Neural cell (in vitro differentiated cells): ENCODE results near the gene SMCO4.

Source experiments
- EZH2 ChIP-seq: fragments of 200-600, 300-800 bp; shearing (Covaris generic), sonication (generic); IDR thresholded peaks from 2 replicates; pipeline ENCODE4 v1.6.1; 2014; ENCODE audit warnings: antibody characterized with exemption, low read length, borderline replicate concordance, mild to moderate bottlenecking; ENCODE audit not compliant: insufficient read depth, poor library complexity, severe bottlenecking
- RAD21 ChIP-seq: fragments of 450-650 bp; conservative IDR thresholded peaks from 2 replicates; pipeline ENCODE4 v1.6.1; 2014; ENCODE audit warnings: antibody characterized with exemption, mild to moderate bottlenecking, moderate library complexity
- TF ChIP-seq, protein P1 (sequence below): fragments of 450-650 bp; IDR thresholded peaks from 2 replicates; pipeline ENCODE4 v1.5.1; 2014; ENCODE audit warnings: antibody characterized with exemption, mild to moderate bottlenecking, moderate library complexity; ENCODE audit not compliant: poor library complexity, severe bottlenecking

DNA sequence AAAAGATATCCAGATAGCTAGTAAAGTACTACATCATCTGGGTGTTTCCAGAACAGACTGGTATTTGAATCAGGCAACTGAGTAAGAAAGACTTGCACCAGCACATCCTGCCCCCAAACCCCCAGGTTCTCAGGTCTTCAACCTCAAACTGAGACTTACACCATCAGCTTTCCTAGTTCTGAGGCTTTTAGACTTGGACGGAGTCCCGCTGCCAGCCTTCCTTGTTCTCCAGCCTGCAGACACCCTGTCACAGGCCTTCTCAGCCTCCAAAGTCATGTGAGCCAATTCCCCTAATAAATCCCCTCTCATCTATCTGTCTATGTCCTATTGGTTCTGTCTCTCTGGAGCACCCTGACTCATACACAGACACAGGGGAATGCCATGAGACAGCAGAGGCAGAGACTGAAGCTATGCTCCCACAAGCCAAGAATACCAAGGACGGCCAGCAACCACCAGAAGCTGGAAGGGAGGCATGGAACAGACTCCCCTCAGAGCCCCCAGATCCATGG is 10.9 kb downstream of the SMCO4 start:
- TF ChIP-seq, protein P1, sequence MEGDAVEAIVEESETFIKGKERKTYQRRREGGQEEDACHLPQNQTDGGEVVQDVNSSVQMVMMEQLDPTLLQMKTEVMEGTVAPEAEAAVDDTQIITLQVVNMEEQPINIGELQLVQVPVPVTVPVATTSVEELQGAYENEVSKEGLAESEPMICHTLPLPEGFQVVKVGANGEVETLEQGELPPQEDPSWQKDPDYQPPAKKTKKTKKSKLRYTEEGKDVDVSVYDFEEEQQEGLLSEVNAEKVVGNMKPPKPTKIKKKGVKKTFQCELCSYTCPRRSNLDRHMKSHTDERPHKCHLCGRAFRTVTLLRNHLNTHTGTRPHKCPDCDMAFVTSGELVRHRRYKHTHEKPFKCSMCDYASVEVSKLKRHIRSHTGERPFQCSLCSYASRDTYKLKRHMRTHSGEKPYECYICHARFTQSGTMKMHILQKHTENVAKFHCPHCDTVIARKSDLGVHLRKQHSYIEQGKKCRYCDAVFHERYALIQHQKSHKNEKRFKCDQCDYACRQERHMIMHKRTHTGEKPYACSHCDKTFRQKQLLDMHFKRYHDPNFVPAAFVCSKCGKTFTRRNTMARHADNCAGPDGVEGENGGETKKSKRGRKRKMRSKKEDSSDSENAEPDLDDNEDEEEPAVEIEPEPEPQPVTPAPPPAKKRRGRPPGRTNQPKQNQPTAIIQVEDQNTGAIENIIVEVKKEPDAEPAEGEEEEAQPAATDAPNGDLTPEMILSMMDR, result no peak
- no peak for TF ChIP-seq EZH2
- TF ChIP-seq RAD21, result no peak
